ENCODE data around the gene KCNJ8.

DNA sequence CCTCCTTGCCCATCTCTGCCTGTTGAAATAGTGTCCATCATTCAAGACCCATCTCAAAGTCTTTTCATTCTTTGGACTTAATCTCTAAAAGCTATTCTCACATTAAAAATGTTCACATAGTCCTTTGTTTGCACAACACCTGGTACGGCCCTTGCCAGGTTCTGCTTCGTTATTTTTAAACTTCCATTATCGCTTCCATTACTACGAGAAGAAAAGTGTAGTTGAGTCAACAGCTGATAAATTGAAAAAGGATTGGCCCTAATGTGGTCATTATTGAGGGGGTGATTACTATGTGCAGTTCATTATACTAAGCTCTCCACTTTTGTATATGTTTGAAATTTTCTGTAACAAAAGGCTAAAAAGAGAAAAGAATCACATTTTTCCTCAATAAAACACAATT is 17.8 kb downstream of the KCNJ8 start:
- TF ChIP-seq, protein P1, sequence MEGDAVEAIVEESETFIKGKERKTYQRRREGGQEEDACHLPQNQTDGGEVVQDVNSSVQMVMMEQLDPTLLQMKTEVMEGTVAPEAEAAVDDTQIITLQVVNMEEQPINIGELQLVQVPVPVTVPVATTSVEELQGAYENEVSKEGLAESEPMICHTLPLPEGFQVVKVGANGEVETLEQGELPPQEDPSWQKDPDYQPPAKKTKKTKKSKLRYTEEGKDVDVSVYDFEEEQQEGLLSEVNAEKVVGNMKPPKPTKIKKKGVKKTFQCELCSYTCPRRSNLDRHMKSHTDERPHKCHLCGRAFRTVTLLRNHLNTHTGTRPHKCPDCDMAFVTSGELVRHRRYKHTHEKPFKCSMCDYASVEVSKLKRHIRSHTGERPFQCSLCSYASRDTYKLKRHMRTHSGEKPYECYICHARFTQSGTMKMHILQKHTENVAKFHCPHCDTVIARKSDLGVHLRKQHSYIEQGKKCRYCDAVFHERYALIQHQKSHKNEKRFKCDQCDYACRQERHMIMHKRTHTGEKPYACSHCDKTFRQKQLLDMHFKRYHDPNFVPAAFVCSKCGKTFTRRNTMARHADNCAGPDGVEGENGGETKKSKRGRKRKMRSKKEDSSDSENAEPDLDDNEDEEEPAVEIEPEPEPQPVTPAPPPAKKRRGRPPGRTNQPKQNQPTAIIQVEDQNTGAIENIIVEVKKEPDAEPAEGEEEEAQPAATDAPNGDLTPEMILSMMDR (IDR thresholded peaks at IDR 0.05; ENCODE audit: borderline replicate concordance, extremely low read depth, low read length, poor library complexity, severe bottlenecking) = no peak
- no peak for TF ChIP-seq EZH2 (IDR thresholded peaks at IDR 0.05; ENCODE audit: borderline replicate concordance, low read depth, low read length, severe bottlenecking)
